GM23248 (cell line): Measurements from ENCODE around the gene EIF2B1.

ENCODE experiments used
- EZH2 ChIP-seq: fragments of 200-600 bp; sonication (generic); IDR thresholded peaks from 2 replicates; pipeline ENCODE4 v1.6.1; 2018; ENCODE audit warnings: antibody characterized with exemption, mild to moderate bottlenecking; ENCODE audit not compliant: insufficient read depth, poor library complexity, severe bottlenecking
- EZH2phosphoT487 ChIP-seq: fragments of 200-600 bp; sonication (generic); IDR thresholded peaks from 2 replicates; pipeline ENCODE4 v1.6.1; 2018; ENCODE audit warnings: antibody characterized with exemption, moderate library complexity, mild to moderate bottlenecking, low read depth; ENCODE audit not compliant: insufficient read depth

DNA sequence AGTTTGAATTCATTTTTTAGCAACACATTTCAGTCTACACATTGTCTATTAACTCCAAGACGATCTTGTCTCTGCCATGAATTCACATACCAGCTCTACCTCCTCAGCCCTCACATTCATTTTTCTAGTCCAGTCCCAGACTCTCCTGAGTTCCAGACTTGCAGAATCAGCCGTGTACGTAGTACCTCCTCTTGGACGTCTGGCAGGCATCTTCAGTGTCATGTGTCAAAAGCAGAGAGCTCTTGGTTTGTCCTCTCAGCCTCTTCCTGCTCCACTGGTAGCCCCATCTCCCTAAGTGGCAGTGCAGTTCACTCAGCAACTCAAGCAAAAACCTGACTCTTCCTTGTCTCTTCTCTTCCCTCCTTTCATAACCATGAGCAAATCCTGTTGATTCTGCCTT, 22.9 kb upstream of the EIF2B1 start:
- TF ChIP-seq EZH2 (no peak), EZH2phosphoT487 (no peak)
